ENCODE measurements around the gene DCTN4.
"Not testable (repeated sequence)": the region's sequence is repeated elsewhere in the genome, so short reads cannot be mapped to it uniquely, and the experiment has no call there.

The DCTN4 gene

GRCh38 chr5:150778088-150778516 is 19.3 kb upstream of the DCTN4 start:
- no peak for DNase-seq

- DNase-seq: no peak
These were observed 18.9 kb upstream of the DCTN4 start for GRCh38 chr5:150777685-150778084.

- no peak for DNase-seq
These were observed 15.3 kb upstream of the DCTN4 start for GRCh38 chr5:150774145-150774544.

- DNase-seq: no peak
These were observed 12.4 kb upstream of the DCTN4 start for GRCh38 chr5:150771034-150771795.

- no peak for DNase-seq
These were observed 7.4 kb upstream of the DCTN4 start for GRCh38 chr5:150766251-150766650.

- DNase-seq: no peak
These were observed 7.0 kb upstream of the DCTN4 start for GRCh38 chr5:150765799-150766169.

- DNase-seq: no peak
These were observed 6.4 kb upstream of the DCTN4 start for GRCh38 chr5:150765011-150765798.

GRCh38 chr5:150764530-150764929 is 5.7 kb upstream of the DCTN4 start:
- no peak for DNase-seq

GRCh38 chr5:150763023-150763769 is 4.4 kb upstream of the DCTN4 start:
- DNase-seq: no peak

- DNase-seq: no peak
These were observed 3.4 kb upstream of the DCTN4 start for GRCh38 chr5:150762211-150762610.

- no peak for DNase-seq
These were observed 442 bp upstream of the DCTN4 start for GRCh38 chr5:150759334-150759583.

- DNase-seq: no peak
These were observed 650 bp downstream of the DCTN4 start for GRCh38 chr5:150758203-150758530.

GRCh38 chr5:150757087-150757649 is 1.6 kb downstream of the DCTN4 start:
- no peak for DNase-seq

- no peak for DNase-seq
These were observed 5.0 kb downstream of the DCTN4 start for GRCh38 chr5:150753863-150754262.

- no peak for DNase-seq
These were observed 5.4 kb downstream of the DCTN4 start for GRCh38 chr5:150753463-150753862.

GRCh38 chr5:150751096-150751891 is 7.5 kb downstream of the DCTN4 start:
- DNase-seq: no peak

GRCh38 chr5:150750469-150750868 is 8.3 kb downstream of the DCTN4 start:
- DNase-seq: no peak

- DNase-seq: not testable (repeated sequence)
These were observed 15.7 kb downstream of the DCTN4 start for GRCh38 chr5:150743142-150743488.

GRCh38 chr5:150742455-150743141 is 16.2 kb downstream of the DCTN4 start:
- DNase-seq: not testable (repeated sequence)

- no peak for DNase-seq
These were observed 17.8 kb downstream of the DCTN4 start for GRCh38 chr5:150740992-150741391.

- no peak for DNase-seq
These were observed 20.0 kb downstream of the DCTN4 start for GRCh38 chr5:150738862-150739261.

Measured in activated CD4-positive, alpha-beta T cell treated with anti-CD3 and anti-CD28 coated beads, Interleukin-10, Interleukin-2, amounts not matched to agents 100 ng/mL and 50 ng/mL, durations not matched to agents 16 hours and 8 hours (primary cell).